A673 (cell line): Measurements from ENCODE around the gene C1orf159. TPM values are rescaled to one million over a fixed set of nuclear protein-coding genes. Genes with fewer than 3 reads are reported as not detected.

Experiments
- BruUV-seq: library from RNA; stranded (reverse); fragments of 400-500 nt; replicated peaks from 2 replicates; lab custom pipeline; 2021; lab: Mats Ljungman, UMichigan
- CTCF ChIA-PET: fragments of 300-600 bp; sonication (Branson Sonifier 250); formaldehyde crosslinking; loops from one replicate; lab custom pipeline; 2022; ENCODE audit warnings: antibody characterized with exemption; lab: Charles Lee
- POLR2A ChIA-PET: fragments of 300-600 bp; sonication (Branson Sonifier 250); formaldehyde crosslinking; loops from one replicate; lab custom pipeline; 2022; ENCODE audit warnings: antibody characterized with exemption; ENCODE audit not compliant: low non-redundant PET; lab: Charles Lee
- DNase-seq: peaks from one replicate; pipeline ENCODE4 v3.0.0-alpha.2; 2015; ENCODE audit warnings: low spot score
- H3K27ac ChIP-seq: fragments of 200-600 bp; sonication (generic); 2 replicates; pipeline ENCODE4 v1.5.1; 2016; ENCODE audit warnings: mixed run types, low read depth, mild to moderate bottlenecking, mixed read lengths, antibody characterized with exemption, low read length; ENCODE audit not compliant: poor library complexity, severe bottlenecking
- H3K27me3 ChIP-seq: fragments of 200-600 bp; sonication (generic); replicated peaks from 2 replicates; pipeline ENCODE4 v1.6.1; 2017; ENCODE audit warnings: mixed run types, low read depth, mild to moderate bottlenecking, mixed read lengths, antibody characterized with exemption, low read length; ENCODE audit not compliant: insufficient read depth, poor library complexity
- H3K36me3 ChIP-seq: fragments of 200-600 bp; sonication (generic); 2 replicates; pipeline ENCODE4 v1.6.1; 2016; ENCODE audit warnings: mixed run types, mild to moderate bottlenecking, mixed read lengths, antibody characterized with exemption, low read length; ENCODE audit not compliant: insufficient read depth, poor library complexity, severe bottlenecking
- H3K4me1 ChIP-seq: fragments of 200-600 bp; sonication (generic); 2 replicates; pipeline ENCODE4 v1.6.1; 2017; ENCODE audit warnings: mixed run types, mild to moderate bottlenecking, mixed read lengths, antibody characterized with exemption, low read length; ENCODE audit not compliant: insufficient read depth, poor library complexity, severe bottlenecking
- H3K4me3 ChIP-seq: fragments of 200-600 bp; sonication (generic); 2 replicates; pipeline ENCODE4 v1.5.1; 2016; ENCODE audit warnings: low read depth, mixed run types, mild to moderate bottlenecking, mixed read lengths, low read length; ENCODE audit not compliant: poor library complexity, severe bottlenecking
- H3K9me3 ChIP-seq: fragments of 200-600 bp; sonication (generic); 2 replicates; pipeline ENCODE4 v1.6.1; 2016; ENCODE audit warnings: mixed run types, low read depth, mild to moderate bottlenecking, mixed read lengths, antibody characterized with exemption, low read length; ENCODE audit not compliant: poor library complexity, severe bottlenecking
- CTCF ChIP-seq: fragments of 300-800, 200-600 bp; sonication (generic); conservative IDR thresholded peaks from 2 replicates; pipeline ENCODE4 v1.5.1; 2017; ENCODE audit warnings: low read depth, mild to moderate bottlenecking, antibody characterized with exemption, low read length, moderate library complexity, mixed read lengths
- EZH2 ChIP-seq: fragments of 200-600 bp; sonication (generic); IDR thresholded peaks from 2 replicates; pipeline ENCODE4 v1.6.1; 2017; ENCODE audit warnings: borderline replicate concordance, low read depth, mild to moderate bottlenecking, mixed read lengths, antibody characterized with exemption, low read length; ENCODE audit not compliant: poor library complexity, severe bottlenecking
- intact Hi-C: fragments of 100-400 bp; cut with micrococcal nuclease; formaldehyde crosslinking; loops from one replicate; pipeline ENCODE4 v1.10.0; 2022; ENCODE audit not compliant: unreplicated experiment
- total RNA-seq: library from RNA; stranded (reverse); gene quantifications from 2 replicates; pipeline ENCODE4 v1.2.3, GENCODE V29; 2021

C1orf159 gene
- total RNA-seq, 1 experiment from 2014 or later, result 26.8 TPM

GRCh38 chr1:1127551-1128451 lies 11.9 kb upstream of the C1orf159 start:
- POLR2A ChIA-PET, result interaction anchor here (0.6 kb wide), 1 partner anchor 10 kb away, joined by 4 read pairs; no protein-coding TSS in a partner anchor
- intact Hi-C loops, result no loop called here
- H3K27ac ChIP-seq, result no peak overlapping the region
- TF ChIP-seq EZH2 (no peak), CTCF (no peak)
- H3K9me3 ChIP-seq, result no peaks in the 10 kb centered on the region
- H3K27me3 ChIP-seq, result no peaks in the 10 kb centered on the region
- H3K4me3 ChIP-seq, result no peak overlapping the region
- no peak for DNase-seq
- H3K4me1 ChIP-seq, result no peaks in the 10 kb centered on the region
- CTCF ChIA-PET, result no interaction called here
- no TSS peak for BruUV-seq
- H3K36me3 ChIP-seq, result no peaks in the 10 kb centered on the region

GRCh38 chr1:1125945-1126344 lies 10.1 kb upstream of the C1orf159 start:
- intact Hi-C loops, result no loop called here
- POLR2A ChIA-PET, result no interaction called here

More at GRCh38 chr1:1125945-1126344, 10.1 kb upstream of the C1orf159 start:
- no peaks in the 10 kb centered on the region for H3K9me3 ChIP-seq
- H3K27ac ChIP-seq, result no peak overlapping the region
- no TSS peak for BruUV-seq
- H3K4me3 ChIP-seq, result no peak overlapping the region
- peaks cover 11% of the 10 kb centered on the region for H3K4me1 ChIP-seq
- CTCF ChIA-PET, result no interaction called here
- H3K27me3 ChIP-seq, result no peaks in the 10 kb centered on the region
- no peak for TF ChIP-seq EZH2
- TF ChIP-seq CTCF, result no peak
- no peaks in the 10 kb centered on the region for H3K36me3 ChIP-seq
- DNase-seq, result no peak
